A673 (cell line): ENCODE results near the gene RBPMS2.
"Not testable (repeated sequence)": the region's sequence is repeated elsewhere in the genome, so short reads cannot be mapped to it uniquely, and the experiment has no call there.

Source experiments
- CTCF ChIP-seq: fragments of 300-800, 200-600 bp; sonication (generic); conservative IDR thresholded peaks from 2 replicates; pipeline ENCODE4 v1.5.1; 2017; ENCODE audit warnings: low read depth, mild to moderate bottlenecking, antibody characterized with exemption, low read length, moderate library complexity, mixed read lengths
- EZH2 ChIP-seq: fragments of 200-600 bp; sonication (generic); IDR thresholded peaks from 2 replicates; pipeline ENCODE4 v1.6.1; 2017; ENCODE audit warnings: borderline replicate concordance, low read depth, mild to moderate bottlenecking, mixed read lengths, antibody characterized with exemption, low read length; ENCODE audit not compliant: poor library complexity, severe bottlenecking

GRCh38 chr15:64741708-64742107 lies 33.7 kb downstream of the RBPMS2 start:
- TF ChIP-seq CTCF, EZH2: not testable (repeated sequence)
